Body of pancreas (tissue), 4 donors: Measurements from ENCODE around the gene CNTNAP2.

Source experiments
- POLR2A ChIP-seq, 3 donors: fragments of 450-650 bp; IDR thresholded peaks; one replicate each; pipeline ENCODE4 v1.6.1; 2016; ENCODE audit warnings: antibody characterized with exemption in 3 of 3, mild to moderate bottlenecking in 2 of 3
- TF ChIP-seq, protein P1 (sequence below), 7 experiments: fragments of 450-650 bp in 4 of 7; fragments of 200-600 bp in 3 of 7; sonication (generic) in 3 of 7; IDR thresholded peaks; one replicate each; pipeline ENCODE4 v1.5.1; 2016 to 2019; ENCODE audit warnings: antibody characterized with exemption in 7 of 7

DNA sequence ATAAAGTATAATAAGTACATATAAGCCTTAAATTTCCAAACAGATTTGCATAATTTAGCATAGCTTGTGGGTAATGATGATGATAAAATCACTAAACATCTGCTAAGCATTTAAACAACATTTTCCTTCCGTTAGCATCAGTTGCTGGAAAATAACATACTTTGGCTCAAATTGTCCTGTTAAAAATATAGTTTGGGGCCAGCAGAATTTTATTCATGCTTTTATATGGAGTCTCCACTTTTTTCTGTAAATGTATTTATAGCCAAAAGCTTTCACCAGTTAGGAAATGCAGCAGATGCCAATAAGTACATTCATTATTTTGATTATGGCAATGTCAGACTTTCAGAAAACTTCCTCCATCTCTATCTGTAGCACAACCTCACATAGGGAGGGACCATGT lies 107.2 kb downstream of the CNTNAP2 start:
- TF ChIP-seq, protein P1, sequence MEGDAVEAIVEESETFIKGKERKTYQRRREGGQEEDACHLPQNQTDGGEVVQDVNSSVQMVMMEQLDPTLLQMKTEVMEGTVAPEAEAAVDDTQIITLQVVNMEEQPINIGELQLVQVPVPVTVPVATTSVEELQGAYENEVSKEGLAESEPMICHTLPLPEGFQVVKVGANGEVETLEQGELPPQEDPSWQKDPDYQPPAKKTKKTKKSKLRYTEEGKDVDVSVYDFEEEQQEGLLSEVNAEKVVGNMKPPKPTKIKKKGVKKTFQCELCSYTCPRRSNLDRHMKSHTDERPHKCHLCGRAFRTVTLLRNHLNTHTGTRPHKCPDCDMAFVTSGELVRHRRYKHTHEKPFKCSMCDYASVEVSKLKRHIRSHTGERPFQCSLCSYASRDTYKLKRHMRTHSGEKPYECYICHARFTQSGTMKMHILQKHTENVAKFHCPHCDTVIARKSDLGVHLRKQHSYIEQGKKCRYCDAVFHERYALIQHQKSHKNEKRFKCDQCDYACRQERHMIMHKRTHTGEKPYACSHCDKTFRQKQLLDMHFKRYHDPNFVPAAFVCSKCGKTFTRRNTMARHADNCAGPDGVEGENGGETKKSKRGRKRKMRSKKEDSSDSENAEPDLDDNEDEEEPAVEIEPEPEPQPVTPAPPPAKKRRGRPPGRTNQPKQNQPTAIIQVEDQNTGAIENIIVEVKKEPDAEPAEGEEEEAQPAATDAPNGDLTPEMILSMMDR (IDR thresholded peaks at IDR 0.05): no peak
- TF ChIP-seq POLR2A (IDR thresholded peaks at IDR 0.05): no peak
